ENCODE data around the gene FKBP8. TPM values are rescaled to one million over a fixed set of nuclear protein-coding genes. Genes with fewer than 3 reads are reported as not detected.

The FKBP8 gene
- total RNA-seq, 1 experiment from 2014 or later, result 184 TPM

DNA sequence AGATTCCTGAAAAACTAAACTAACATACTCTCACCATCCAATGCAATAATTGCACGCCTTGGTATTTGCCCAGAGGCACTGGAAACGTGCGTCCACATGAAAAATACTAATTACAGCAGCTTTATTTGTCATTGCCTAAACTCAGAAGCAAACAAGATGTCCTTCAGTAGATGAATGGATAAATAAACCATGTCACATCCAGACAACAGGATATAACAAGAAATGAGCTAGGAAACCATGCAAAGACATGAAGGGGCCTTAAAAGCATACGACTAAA lies 46.5 kb downstream of the FKBP8 start:
- H3K4me1 ChIP-seq, result no peaks in the 10 kb centered on the region
- no peak for DNase-seq
- no peaks in the 10 kb centered on the region for H3K27me3 ChIP-seq (replicated peaks; ENCODE audit: control insufficient read depth, insufficient read depth, low read length)
- Mint-ChIP-seq H3K27me3 (ENCODE audit: insufficient read depth, unreplicated experiment) (no peaks in the 10 kb centered on the region), H3K36me3 (ENCODE audit: insufficient read depth, unreplicated experiment) (no peaks in the 10 kb centered on the region), H3K4me1 (ENCODE audit: low read depth, unreplicated experiment) (no peaks in the 10 kb centered on the region), H3K4me3 (ENCODE audit: unreplicated experiment) (no peak overlapping the region), H3K27ac (ENCODE audit: unreplicated experiment) (no peak overlapping the region), H3K9me3 (ENCODE audit: unreplicated experiment) (no peaks in the 10 kb centered on the region)
- ChIA-PET POLR2A (interaction anchor here (1.0 kb wide), 1 partner anchor 10 kb away, joined by 3 read pairs; no protein-coding TSS in a partner anchor), CTCF (no interaction called here)
- no peaks in the 10 kb centered on the region for H3K9me3 ChIP-seq
- H3K4me3 ChIP-seq (ENCODE audit: low read depth, low read length), result no peak overlapping the region
- no TSS peak for BruUV-seq (replicated peaks)
- TF ChIP-seq CTCF (IDR thresholded peaks at IDR 0.05; ENCODE audit: insufficient read depth in 1 of 2, low read depth in 1 of 2, low read length in 1 of 2, severe bottlenecking in 1 of 2, unreplicated experiment in 1 of 2), result no peak
- intact Hi-C loops (cut with micrococcal nuclease; ENCODE audit: unreplicated experiment), result no loop called here
- H3K36me3 ChIP-seq (ENCODE audit: control insufficient read depth, insufficient read depth, low read length), result no peaks in the 10 kb centered on the region

- Histone ChIP-seq H3K27me3 (replicated peaks; ENCODE audit: control insufficient read depth, insufficient read depth, low read length) (no peaks in the 10 kb centered on the region), H3K36me3 (ENCODE audit: control insufficient read depth, insufficient read depth, low read length) (no peaks in the 10 kb centered on the region), H3K4me3 (ENCODE audit: low read depth, low read length) (no peak overlapping the region), H3K9me3 (no peaks in the 10 kb centered on the region), H3K4me1 (no peaks in the 10 kb centered on the region)
- ChIA-PET POLR2A (interaction anchor here (1.0 kb wide), 1 partner anchor 11 kb away, joined by 3 read pairs; no protein-coding TSS in a partner anchor), CTCF (no interaction called here)
- intact Hi-C loops (cut with micrococcal nuclease; ENCODE audit: unreplicated experiment), result no loop called here
- DNase-seq, result no peak
- Mint-ChIP-seq H3K27me3 (ENCODE audit: insufficient read depth, unreplicated experiment) (no peaks in the 10 kb centered on the region), H3K27ac (ENCODE audit: unreplicated experiment) (no peak overlapping the region), H3K36me3 (ENCODE audit: insufficient read depth, unreplicated experiment) (no peaks in the 10 kb centered on the region), H3K4me1 (ENCODE audit: low read depth, unreplicated experiment) (no peaks in the 10 kb centered on the region), H3K4me3 (ENCODE audit: unreplicated experiment) (no peak overlapping the region), H3K9me3 (ENCODE audit: unreplicated experiment) (no peaks in the 10 kb centered on the region)
- BruUV-seq (replicated peaks), result no TSS peak
- no peak for TF ChIP-seq CTCF (IDR thresholded peaks at IDR 0.05; ENCODE audit: insufficient read depth in 1 of 2, low read depth in 1 of 2, low read length in 1 of 2, severe bottlenecking in 1 of 2, unreplicated experiment in 1 of 2)
Measured at GRCh38 chr19:18496167-18496979, 47.0 kb downstream of the FKBP8 start.

GRCh38 chr19:18495204-18495911 lies 48.0 kb downstream of the FKBP8 start:
- CTCF ChIA-PET, result no interaction called here
- intact Hi-C loops (cut with micrococcal nuclease; ENCODE audit: unreplicated experiment), result no loop called here
- Mint-ChIP-seq H3K9me3 (ENCODE audit: unreplicated experiment) (no peaks in the 10 kb centered on the region), H3K4me3 (ENCODE audit: unreplicated experiment) (no peak overlapping the region), H3K36me3 (ENCODE audit: insufficient read depth, unreplicated experiment) (no peaks in the 10 kb centered on the region), H3K27me3 (ENCODE audit: insufficient read depth, unreplicated experiment) (no peaks in the 10 kb centered on the region), H3K27ac (ENCODE audit: unreplicated experiment) (no peak overlapping the region), H3K4me1 (ENCODE audit: low read depth, unreplicated experiment) (no peaks in the 10 kb centered on the region)
- no peaks in the 10 kb centered on the region for H3K27me3 ChIP-seq (replicated peaks; ENCODE audit: control insufficient read depth, insufficient read depth, low read length)
- BruUV-seq (replicated peaks), result no TSS peak
- H3K36me3 ChIP-seq (ENCODE audit: control insufficient read depth, insufficient read depth, low read length), result no peaks in the 10 kb centered on the region
- H3K4me3 ChIP-seq (ENCODE audit: low read depth, low read length), result no peak overlapping the region
- TF ChIP-seq CTCF (IDR thresholded peaks at IDR 0.05; ENCODE audit: insufficient read depth in 1 of 2, low read depth in 1 of 2, low read length in 1 of 2, severe bottlenecking in 1 of 2, unreplicated experiment in 1 of 2), result no peak
- POLR2A ChIA-PET, result no interaction called here
- no peak for DNase-seq
- no peaks in the 10 kb centered on the region for H3K4me1 ChIP-seq
- H3K9me3 ChIP-seq, result no peaks in the 10 kb centered on the region
